NCI-H524 (cell line): ENCODE results near the gene ADGRB3.
"Not testable (repeated sequence)": the region's sequence is repeated elsewhere in the genome, so short reads cannot be mapped to it uniquely, and the experiment has no call there.

Experiments
- DNase-seq, 2 experiments: peaks; one replicate each; lab custom pipeline; 2025; lab: John Stamatoyannopoulos, UW

The ADGRB3 gene

DNA sequence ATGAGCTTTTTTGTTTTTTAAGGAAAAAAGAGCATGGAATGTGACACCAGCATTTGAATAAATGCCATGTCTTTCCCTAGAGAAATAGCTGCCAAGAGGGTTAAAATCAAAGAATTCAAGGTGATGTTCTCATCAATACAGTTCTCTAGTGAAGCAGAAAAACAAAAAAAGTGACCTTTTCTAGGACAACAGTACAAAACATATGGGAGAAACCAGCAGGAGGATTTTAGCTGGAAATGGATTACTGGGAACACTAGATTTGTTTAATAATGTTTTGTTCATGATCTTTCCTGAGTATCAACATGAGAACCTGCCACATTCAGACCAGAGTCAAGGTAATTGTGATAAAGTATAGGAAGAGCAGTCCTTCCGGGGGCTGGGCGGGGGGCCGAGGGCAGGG, 789.5 kb downstream of the ADGRB3 start:
- no peak for DNase-seq

DNA sequence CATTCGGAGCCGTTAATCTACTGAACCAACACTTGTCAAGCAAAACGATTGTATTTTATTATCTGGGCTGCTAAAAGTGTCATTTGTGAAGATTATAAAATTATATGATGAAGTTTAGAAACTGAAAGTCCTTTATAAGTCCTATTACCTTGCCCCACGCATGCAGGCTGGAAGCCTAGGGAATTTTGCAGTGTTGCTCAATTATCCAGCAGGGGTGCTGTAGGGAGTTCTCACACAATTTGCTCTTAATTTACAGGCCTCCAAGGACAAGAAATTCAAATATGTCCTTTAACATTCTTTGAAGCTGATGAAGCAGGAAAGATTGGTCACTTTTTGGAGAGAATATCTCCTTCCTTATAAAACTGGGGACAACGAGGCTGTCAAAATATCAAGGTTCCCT, 792.8 kb downstream of the ADGRB3 start:
- no peak for DNase-seq

DNA sequence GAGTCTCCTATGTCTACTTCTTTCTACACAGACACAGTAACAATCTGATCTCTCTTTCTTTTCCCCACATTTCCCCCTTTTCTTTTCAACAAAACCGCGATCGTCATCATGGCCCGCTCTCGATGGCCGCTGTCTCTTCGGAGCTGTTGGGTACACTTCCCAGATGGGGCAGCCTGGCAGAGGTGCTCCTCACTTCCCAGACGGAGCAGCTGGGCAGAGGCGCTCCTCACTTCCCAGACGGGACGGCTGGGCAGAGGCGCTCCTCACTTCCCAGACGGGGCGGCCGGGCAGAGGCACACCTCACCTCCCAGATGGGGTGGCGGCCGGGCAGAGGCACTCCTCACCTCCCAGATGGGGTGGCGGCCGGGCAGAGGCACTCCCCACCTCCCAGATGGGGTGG, 797.1 kb downstream of the ADGRB3 start:
- not testable (repeated sequence) for DNase-seq

DNA sequence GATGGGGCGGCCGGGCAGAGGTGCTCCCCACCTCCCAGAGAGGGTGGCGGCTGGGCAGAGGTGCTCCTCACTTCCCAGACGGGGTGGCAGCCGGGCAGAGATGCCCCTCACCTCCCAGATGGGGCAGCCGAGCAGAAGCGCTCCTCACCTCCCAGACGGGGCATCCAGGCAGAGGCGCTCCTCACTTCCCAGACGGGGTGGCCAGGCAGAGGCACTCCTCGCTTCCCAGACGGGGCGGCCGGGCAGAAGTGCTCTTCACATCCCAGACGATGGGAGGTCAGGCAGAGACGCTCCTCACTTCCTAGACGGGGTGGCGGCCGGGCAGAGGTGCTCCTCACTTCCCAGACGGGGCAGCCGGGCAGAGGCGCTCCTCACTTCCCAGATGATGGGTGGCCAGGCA, 798.0 kb downstream of the ADGRB3 start:
- DNase-seq: not testable (repeated sequence)

DNA sequence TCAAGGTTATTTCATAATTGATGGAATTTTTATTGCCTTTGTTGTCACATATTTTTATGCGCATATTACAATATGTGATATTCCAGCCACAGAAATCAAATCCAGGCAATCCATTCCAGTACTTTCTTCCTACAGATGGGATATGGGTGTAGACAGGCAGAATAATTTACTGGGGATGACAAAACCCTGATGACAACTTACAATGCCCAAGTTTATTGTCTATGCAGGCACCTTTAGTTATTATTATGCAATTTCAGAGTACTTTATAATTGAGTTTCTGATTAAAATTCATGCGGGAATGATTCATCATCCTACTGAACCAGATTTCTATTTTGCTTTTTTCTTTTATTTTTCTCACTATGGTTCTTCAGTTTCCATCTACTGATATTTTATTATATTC, 803.0 kb downstream of the ADGRB3 start:
- no peak for DNase-seq
